Measurements from ENCODE around the gene CHSY1.

DNA sequence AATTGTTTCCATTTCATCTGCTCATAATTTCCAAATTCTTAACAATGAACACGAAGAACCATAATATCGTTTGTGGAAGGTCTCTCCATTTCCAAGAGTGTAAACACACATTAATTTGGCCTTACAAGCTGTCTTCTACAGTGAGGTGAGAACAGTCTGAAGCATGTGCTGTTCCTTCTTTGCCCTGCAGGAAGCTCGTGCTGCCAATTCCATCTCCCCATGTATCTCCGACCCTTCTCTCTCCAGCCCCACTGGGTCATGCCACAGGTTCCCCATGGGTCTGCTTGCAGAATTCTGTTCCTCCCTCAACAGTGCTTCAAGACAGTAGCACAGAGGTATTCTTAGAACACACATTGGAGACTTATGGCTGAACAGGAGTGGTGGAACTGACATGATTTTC lies 70.5 kb downstream of the CHSY1 start:
- TF ChIP-seq NFIC (IDR thresholded peaks at IDR 0.05) (no peak), RAD21 (IDR thresholded peaks at IDR 0.05; ENCODE audit: low read depth) (no peak), EP300 (IDR thresholded peaks at IDR 0.05; ENCODE audit: borderline replicate concordance) (no peak), TEAD4 (IDR thresholded peaks at IDR 0.05) (no peak), MAX (IDR thresholded peaks at IDR 0.05) (no peak), YY1 (IDR thresholded peaks at IDR 0.05; ENCODE audit: low read depth) (no peak), ZBTB7A (IDR thresholded peaks at IDR 0.05; ENCODE audit: low read depth) (no peak), TCF12 (IDR thresholded peaks at IDR 0.05; ENCODE audit: low read depth) (no peak), TAF1 (IDR thresholded peaks at IDR 0.05; ENCODE audit: low read depth) (no peak), FOXM1 (IDR thresholded peaks at IDR 0.05; ENCODE audit: borderline replicate concordance, low read depth) (no peak), CREB1 (IDR thresholded peaks at IDR 0.05; ENCODE audit: low read depth) (no peak)
- TF ChIP-seq, protein P1, sequence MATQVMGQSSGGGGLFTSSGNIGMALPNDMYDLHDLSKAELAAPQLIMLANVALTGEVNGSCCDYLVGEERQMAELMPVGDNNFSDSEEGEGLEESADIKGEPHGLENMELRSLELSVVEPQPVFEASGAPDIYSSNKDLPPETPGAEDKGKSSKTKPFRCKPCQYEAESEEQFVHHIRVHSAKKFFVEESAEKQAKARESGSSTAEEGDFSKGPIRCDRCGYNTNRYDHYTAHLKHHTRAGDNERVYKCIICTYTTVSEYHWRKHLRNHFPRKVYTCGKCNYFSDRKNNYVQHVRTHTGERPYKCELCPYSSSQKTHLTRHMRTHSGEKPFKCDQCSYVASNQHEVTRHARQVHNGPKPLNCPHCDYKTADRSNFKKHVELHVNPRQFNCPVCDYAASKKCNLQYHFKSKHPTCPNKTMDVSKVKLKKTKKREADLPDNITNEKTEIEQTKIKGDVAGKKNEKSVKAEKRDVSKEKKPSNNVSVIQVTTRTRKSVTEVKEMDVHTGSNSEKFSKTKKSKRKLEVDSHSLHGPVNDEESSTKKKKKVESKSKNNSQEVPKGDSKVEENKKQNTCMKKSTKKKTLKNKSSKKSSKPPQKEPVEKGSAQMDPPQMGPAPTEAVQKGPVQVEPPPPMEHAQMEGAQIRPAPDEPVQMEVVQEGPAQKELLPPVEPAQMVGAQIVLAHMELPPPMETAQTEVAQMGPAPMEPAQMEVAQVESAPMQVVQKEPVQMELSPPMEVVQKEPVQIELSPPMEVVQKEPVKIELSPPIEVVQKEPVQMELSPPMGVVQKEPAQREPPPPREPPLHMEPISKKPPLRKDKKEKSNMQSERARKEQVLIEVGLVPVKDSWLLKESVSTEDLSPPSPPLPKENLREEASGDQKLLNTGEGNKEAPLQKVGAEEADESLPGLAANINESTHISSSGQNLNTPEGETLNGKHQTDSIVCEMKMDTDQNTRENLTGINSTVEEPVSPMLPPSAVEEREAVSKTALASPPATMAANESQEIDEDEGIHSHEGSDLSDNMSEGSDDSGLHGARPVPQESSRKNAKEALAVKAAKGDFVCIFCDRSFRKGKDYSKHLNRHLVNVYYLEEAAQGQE (IDR thresholded peaks at IDR 0.05; ENCODE audit: low read depth), result no peak

Data from Ishikawa (cell line).